NT2/D1 (cell line): ENCODE data around the gene TENM3.

Source experiments
- SUZ12 ChIP-seq: IDR thresholded peaks from 2 replicates; pipeline ENCODE4 v1.6.1; 2011; ENCODE audit not compliant: insufficient read length, insufficient read depth; ENCODE audit errors: extremely low read depth
- YY1 ChIP-seq: IDR thresholded peaks from 2 replicates; pipeline ENCODE4 v1.6.1; 2011; ENCODE audit not compliant: insufficient read length, insufficient read depth

DNA sequence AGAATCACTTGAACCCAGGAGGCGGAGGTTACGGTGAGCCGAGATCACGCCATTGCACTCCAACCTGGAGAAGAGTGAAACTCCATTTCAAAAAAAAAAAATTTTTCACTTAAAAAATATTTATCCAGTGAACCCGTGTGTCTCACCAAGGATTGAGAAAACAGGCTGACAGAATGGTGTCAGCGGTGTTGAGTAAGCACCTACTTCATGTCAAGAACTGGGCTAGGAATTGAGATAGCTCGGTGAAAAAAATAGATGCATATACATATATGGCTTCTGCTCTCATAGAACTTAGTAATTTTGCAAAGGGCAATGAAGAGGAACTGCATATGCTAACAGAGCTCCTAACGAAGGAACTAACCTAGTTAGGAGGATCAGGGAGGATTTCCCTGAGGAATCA lies 297.3 kb downstream of the TENM3 start:
- TF ChIP-seq YY1 (no peak), SUZ12 (no peak)
